HFF-Myc (cell line): Measurements from ENCODE around the gene PACSIN2.

ENCODE experiments used
- DNase-seq: peaks from one replicate; pipeline ENCODE4 v3.0.0-alpha.2; 2011; ENCODE audit warnings: low read depth; ENCODE audit errors: extremely low read depth
- H3K4me3 ChIP-seq: replicated peaks from 2 replicates; pipeline ENCODE4 v1.5.1; 2011; ENCODE audit warnings: low read depth, mild to moderate bottlenecking, control low read depth, low read length
- TF ChIP-seq, protein P1 (sequence below): IDR thresholded peaks from 2 replicates; pipeline ENCODE4 v1.5.1; 2012; ENCODE audit warnings: mild to moderate bottlenecking, low read depth, low read length, control low read depth; ENCODE audit errors: missing control alignments

PACSIN2 gene

GRCh38 chr22:42887120-42887519 lies 127.8 kb downstream of the PACSIN2 start:
- DNase-seq: no peak
- TF ChIP-seq, protein P1, sequence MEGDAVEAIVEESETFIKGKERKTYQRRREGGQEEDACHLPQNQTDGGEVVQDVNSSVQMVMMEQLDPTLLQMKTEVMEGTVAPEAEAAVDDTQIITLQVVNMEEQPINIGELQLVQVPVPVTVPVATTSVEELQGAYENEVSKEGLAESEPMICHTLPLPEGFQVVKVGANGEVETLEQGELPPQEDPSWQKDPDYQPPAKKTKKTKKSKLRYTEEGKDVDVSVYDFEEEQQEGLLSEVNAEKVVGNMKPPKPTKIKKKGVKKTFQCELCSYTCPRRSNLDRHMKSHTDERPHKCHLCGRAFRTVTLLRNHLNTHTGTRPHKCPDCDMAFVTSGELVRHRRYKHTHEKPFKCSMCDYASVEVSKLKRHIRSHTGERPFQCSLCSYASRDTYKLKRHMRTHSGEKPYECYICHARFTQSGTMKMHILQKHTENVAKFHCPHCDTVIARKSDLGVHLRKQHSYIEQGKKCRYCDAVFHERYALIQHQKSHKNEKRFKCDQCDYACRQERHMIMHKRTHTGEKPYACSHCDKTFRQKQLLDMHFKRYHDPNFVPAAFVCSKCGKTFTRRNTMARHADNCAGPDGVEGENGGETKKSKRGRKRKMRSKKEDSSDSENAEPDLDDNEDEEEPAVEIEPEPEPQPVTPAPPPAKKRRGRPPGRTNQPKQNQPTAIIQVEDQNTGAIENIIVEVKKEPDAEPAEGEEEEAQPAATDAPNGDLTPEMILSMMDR: no peak
- no peak overlapping the region for H3K4me3 ChIP-seq

GRCh38 chr22:42885446-42885845 lies 129.5 kb downstream of the PACSIN2 start:
- DNase-seq: no peak
- H3K4me3 ChIP-seq: no peak overlapping the region
- TF ChIP-seq, protein P1: no peak

- no peak overlapping the region for H3K4me3 ChIP-seq
- TF ChIP-seq, protein P1: no peak
- DNase-seq: no peak
Measured at GRCh38 chr22:42884616-42885375, 130.2 kb downstream of the PACSIN2 start.

- TF ChIP-seq, protein P1: no peak
- no peak for DNase-seq
- no peak overlapping the region for H3K4me3 ChIP-seq
Measured at GRCh38 chr22:42883970-42884369, 131.0 kb downstream of the PACSIN2 start.

- no peak overlapping the region for H3K4me3 ChIP-seq
- TF ChIP-seq, protein P1: no peak
- no peak for DNase-seq
Measured at GRCh38 chr22:42883121-42883520, 131.8 kb downstream of the PACSIN2 start.

DNA sequence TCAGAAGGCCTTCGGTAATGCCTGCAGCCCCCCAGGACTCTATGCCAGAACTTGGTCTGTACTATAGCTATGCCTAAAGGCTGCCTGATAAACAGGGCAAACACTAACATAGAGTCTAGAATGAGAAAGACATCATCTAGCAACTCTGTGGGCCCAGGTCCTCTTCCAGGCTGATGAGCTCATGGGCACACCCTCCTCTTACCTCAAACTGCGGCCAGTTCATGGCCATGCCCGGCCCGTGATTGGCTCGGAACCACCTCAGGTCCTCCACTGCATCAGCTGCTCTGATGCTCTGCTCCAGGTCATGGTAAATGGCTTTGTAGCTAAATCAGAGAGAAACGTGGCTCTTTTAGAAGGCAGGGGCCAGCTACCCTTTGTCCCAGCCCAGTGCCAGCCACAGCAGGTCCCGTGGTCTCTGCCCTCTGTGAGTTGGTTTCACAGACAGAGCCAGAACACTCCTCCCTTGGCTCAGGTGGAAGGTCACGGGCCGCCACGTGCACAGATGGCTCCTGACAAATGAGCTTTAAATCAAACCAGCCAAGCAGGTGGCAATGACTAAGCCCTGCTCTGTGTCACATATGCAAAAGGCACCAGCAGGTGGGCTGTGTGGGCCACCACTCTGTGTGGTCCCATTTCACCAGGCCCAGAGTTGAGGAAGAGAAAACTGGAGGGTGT lies 132.8 kb downstream of the PACSIN2 start:
- no peak for DNase-seq
- TF ChIP-seq, protein P1: no peak
- H3K4me3 ChIP-seq: no peak overlapping the region
